Right atrium auricular region (tissue), 2 donors: Measurements from ENCODE around the gene AKT2. TPM values are rescaled to one million over a fixed set of nuclear protein-coding genes. Genes with fewer than 3 reads are reported as not detected.
"Not testable (repeated sequence)": the region's sequence is repeated elsewhere in the genome, so short reads cannot be mapped to it uniquely, and the experiment has no call there.

ENCODE experiments used
- DNase-seq: peaks from one replicate; pipeline ENCODE4 v3.0.0-alpha.2; 2019; ENCODE audit warnings: low spot score
- H3K27ac ChIP-seq, 2 donors: fragments of 200-600 bp; sonication (generic); 1 replicate in 1 of 2; 2 replicates in 1 of 2; pipeline ENCODE4 v1.5.1; 2016 to 2019
- H3K27me3 ChIP-seq, 2 donors: fragments of 200-600 bp; sonication (generic); one replicate each; pipeline versions ENCODE4 v1.5.1 to v1.6.0; 2017 to 2019
- H3K36me3 ChIP-seq: fragments of 200-600 bp; sonication (generic); one replicate; pipeline ENCODE4 v1.5.1; 2016
- H3K4me1 ChIP-seq, 2 donors: fragments of 200-600 bp; sonication (generic); one replicate each; pipeline versions ENCODE4 v1.5.1 to v1.6.0; 2017 to 2019
- H3K4me3 ChIP-seq, 2 donors: fragments of 200-600 bp; sonication (generic); 1 replicate in 1 of 2; 2 replicates in 1 of 2; pipeline ENCODE4 v1.5.1; 2017 to 2019; ENCODE audit warnings: mild to moderate bottlenecking in 1 of 2, moderate library complexity in 1 of 2
- H3K9me3 ChIP-seq, 2 donors: fragments of 200-600 bp; sonication (generic); one replicate each; pipeline ENCODE4 v1.5.1; 2019
- CTCF ChIP-seq, 2 donors: fragments of 200-600 bp; sonication (generic); IDR thresholded peaks; one replicate each; pipeline ENCODE4 v1.5.1; 2019; ENCODE audit warnings: antibody characterized with exemption in 2 of 2
- total RNA-seq, 2 donors: library from RNA; depleted of rRNA; stranded (reverse); fragments of >200 nt; gene quantifications; one replicate each; pipeline ENCODE4 v1.1.0, GENCODE V29; 2016

AKT2 gene
- 10 to 100 TPM; 63.3 to 76.7 TPM for total RNA-seq

GRCh38 chr19:40284501-40285352 lies at the start of gene AKT2:
Gene AKT2, minus strand, starts transcription at chr19:40285345. Its CDS starts 20,078 bp downstream, at chr19:40265267.
- peak; percentile 66 for DNase-seq
- TF ChIP-seq CTCF (IDR thresholded peaks at IDR 0.05): no peak
- H3K4me1 ChIP-seq: peaks cover 0 to 52% of the 10 kb centered on the region in 2 donors

GRCh38 chr19:40333083-40333482 lies 47.9 kb upstream of the AKT2 start:
- H3K27me3 ChIP-seq, DNase-seq, H3K9me3 ChIP-seq, H3K4me1 ChIP-seq, H3K4me3 ChIP-seq, H3K27ac ChIP-seq: not testable (repeated sequence)
- H3K36me3 ChIP-seq: peaks cover 71% of the 10 kb centered on the region

More at GRCh38 chr19:40284501-40285352, at the start of gene AKT2:
- Histone ChIP-seq H3K27me3 (no peaks in the 10 kb centered on the region), H3K27ac (peak within 1 kb of the TSS; percentile 97 to 99), H3K4me3 (peak within 1 kb of the TSS; percentile 94 to 97), H3K36me3 (no peaks in the 10 kb centered on the region), H3K9me3 (no peaks in the 10 kb centered on the region)

- no peak for TF ChIP-seq CTCF (IDR thresholded peaks at IDR 0.05)
- DNase-seq: no peak
- Histone ChIP-seq H3K9me3 (no peaks in the 10 kb centered on the region), H3K36me3 (peaks cover 75% of the 10 kb centered on the region), H3K4me3 (no peak overlapping the region), H3K4me1 (peaks cover 0 to 5% of the 10 kb centered on the region in 2 donors), H3K27ac (no peak overlapping the region), H3K27me3 (no peaks in the 10 kb centered on the region)
These were observed 47.5 kb upstream of the AKT2 start for GRCh38 chr19:40332669-40333068.

GRCh38 chr19:40331052-40331451 lies 45.9 kb upstream of the AKT2 start:
- no peaks in the 10 kb centered on the region for H3K27me3 ChIP-seq
- no peak overlapping the region for H3K27ac ChIP-seq
- H3K4me1 ChIP-seq: no peaks in the 10 kb centered on the region
- peaks cover 87% of the 10 kb centered on the region for H3K36me3 ChIP-seq
- no peak for DNase-seq
- no peak overlapping the region for H3K4me3 ChIP-seq
- no peak for TF ChIP-seq CTCF (IDR thresholded peaks at IDR 0.05)
- H3K9me3 ChIP-seq: no peaks in the 10 kb centered on the region

- Histone ChIP-seq H3K27ac (no peak overlapping the region), H3K4me3 (no peak overlapping the region), H3K36me3 (peaks cover 96% of the 10 kb centered on the region), H3K4me1 (no peaks in the 10 kb centered on the region), H3K9me3 (no peaks in the 10 kb centered on the region), H3K27me3 (no peaks in the 10 kb centered on the region)
- DNase-seq: no peak
- no peak for TF ChIP-seq CTCF (IDR thresholded peaks at IDR 0.05)
These were observed 41.1 kb upstream of the AKT2 start for GRCh38 chr19:40326201-40326600.

- H3K27me3 ChIP-seq: no peaks in the 10 kb centered on the region
- H3K36me3 ChIP-seq: peaks cover 87% of the 10 kb centered on the region
- DNase-seq: no peak
- H3K27ac ChIP-seq: no peak overlapping the region
- H3K4me3 ChIP-seq: no peak overlapping the region
- TF ChIP-seq CTCF (IDR thresholded peaks at IDR 0.05): no peak
- no peaks in the 10 kb centered on the region for H3K9me3 ChIP-seq
- H3K4me1 ChIP-seq: no peaks in the 10 kb centered on the region
These were observed 38.6 kb upstream of the AKT2 start for GRCh38 chr19:40323705-40324104.
